Iris pigment epithelial cell (primary cell): ENCODE measurements around the gene PMF1.
A peak's percentile ranks its signal among the peaks of the same experiment; 100 is the strongest.

ENCODE experiments used
- DNase-seq: peaks from one replicate; pipeline ENCODE4 v3.0.0-alpha.2; 2011; ENCODE audit warnings: low read depth

Gene PMF1

GRCh38 chr1:156236164-156236563 lies 23.4 kb downstream of the PMF1 start:
- DNase-seq = no peak

GRCh38 chr1:156238248-156238647 lies 25.4 kb downstream of the PMF1 start:
- DNase-seq = no peak

GRCh38 chr1:156241311-156241811 lies 28.6 kb downstream of the PMF1 start:
- peak; percentile 44 for DNase-seq

DNA sequence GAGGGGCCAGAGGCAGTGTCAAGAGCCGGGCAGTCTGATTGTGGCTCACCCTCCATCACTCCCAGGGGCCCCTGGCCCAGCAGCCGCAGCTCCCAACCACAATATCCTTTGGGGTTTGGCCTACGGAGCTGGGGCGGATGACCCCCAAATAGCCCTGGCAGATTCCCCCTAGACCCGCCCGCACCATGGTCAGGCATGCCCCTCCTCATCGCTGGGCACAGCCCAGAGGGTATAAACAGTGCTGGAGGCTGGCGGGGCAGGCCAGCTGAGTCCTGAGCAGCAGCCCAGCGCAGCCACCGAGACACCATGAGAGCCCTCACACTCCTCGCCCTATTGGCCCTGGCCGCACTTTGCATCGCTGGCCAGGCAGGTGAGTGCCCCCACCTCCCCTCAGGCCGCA lies 29.1 kb downstream of the PMF1 start, which contains the start of gene BGLAP:
Gene BGLAP, plus strand, starts transcription at position 259 of the 400 bp plus-strand sequence. Its CDS starts 48 bp downstream, at position 307.
- no peak for DNase-seq

GRCh38 chr1:156242738-156243137 lies 29.9 kb downstream of the PMF1 start:
- no peak for DNase-seq

DNA sequence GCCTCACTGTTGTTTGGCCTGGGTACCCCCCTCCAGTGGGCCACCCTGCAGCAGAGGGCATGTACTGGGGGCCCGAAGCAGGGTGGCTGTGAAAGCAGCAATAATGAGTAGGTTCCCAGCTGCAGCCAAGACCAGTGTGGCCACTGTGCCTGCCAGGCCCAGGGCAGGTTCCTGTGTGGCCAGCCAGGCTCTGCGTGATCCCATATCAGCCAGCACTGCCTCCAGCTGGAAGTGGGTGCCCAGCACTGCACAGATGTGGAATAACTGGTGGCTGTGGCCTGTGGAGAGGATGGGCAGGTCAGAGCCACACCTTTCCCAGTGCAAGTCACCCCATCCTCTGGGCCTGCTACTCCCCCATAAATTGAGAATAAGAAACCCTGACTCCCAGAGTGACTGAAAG lies 31.3 kb downstream of the PMF1 start:
- DNase-seq = no peak

DNA sequence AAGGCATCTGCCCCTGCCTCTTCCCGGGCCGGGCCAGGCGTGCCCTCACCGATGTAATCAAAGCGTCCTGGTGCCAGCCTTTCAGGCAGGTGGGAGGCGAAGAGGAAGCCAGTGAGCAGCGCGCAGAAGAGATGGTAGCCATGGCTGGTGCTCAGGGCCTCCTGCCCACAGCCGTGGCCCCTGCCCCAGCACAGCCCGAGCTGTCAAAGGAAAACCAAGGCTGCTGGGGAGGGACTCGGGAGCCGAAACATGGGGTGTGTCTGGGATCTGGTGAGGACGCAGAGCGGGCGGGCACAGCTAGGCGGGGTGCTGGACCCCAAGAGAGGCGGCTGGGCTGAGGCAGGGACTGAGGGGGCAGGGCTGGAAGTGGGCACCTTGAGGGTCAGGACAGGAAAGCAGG lies 31.9 kb downstream of the PMF1 start:
- no peak for DNase-seq

GRCh38 chr1:156245451-156246232 lies 32.8 kb downstream of the PMF1 start:
- no peak for DNase-seq

- DNase-seq = no peak
These were observed 33.5 kb downstream of the PMF1 start for GRCh38 chr1:156246241-156246780.

GRCh38 chr1:156246781-156247459 lies 34.1 kb downstream of the PMF1 start:
- DNase-seq = no peak

DNA sequence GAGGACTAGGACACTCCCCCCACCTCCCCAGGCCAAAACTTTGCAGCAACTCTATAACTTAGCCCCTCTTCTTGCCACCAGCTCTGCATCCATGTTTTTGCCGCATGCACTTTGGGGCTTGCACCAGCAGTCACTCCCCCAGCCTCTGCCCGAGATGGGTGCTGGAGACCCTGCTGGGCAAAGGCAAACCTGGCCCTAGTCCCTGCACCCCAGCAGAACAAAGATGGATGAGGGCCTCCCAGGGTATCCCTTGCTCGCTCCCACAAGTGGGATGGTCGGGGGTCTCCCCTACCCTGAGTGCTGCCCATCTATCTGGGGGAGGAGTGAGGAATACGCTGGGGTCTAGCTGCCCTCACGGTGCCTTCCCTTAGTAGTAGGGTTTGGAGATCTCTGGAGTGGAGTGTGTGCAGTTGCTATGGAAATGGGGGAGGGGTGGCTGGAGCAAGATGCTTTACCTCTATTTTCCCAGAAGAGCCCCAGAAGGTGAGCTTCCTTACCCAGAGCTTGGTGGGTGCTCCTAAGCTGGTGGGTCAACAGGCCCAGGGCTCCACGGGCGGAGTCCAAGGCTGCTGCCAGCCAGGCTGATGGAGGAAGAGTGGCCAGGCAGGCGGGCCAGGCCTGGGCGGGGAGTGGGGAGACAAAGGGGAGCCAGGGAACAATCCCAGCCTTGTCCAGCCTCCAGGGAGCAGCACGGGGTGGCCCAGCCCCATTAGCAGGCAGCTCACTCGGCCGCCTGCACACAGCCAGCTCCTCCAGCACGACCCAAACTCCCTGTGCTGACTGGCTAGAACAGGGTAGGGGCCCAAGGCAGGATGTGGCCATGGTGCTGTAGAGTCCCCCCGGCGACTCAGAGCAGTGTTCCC lies 34.9 kb downstream of the PMF1 start, which contains the start of gene PAQR6:
Gene PAQR6, minus strand, starts transcription at position 597 of the 863 bp plus-strand sequence. CDS start 1,325 bp downstream, outside the sequence.
- no peak for DNase-seq

DNA sequence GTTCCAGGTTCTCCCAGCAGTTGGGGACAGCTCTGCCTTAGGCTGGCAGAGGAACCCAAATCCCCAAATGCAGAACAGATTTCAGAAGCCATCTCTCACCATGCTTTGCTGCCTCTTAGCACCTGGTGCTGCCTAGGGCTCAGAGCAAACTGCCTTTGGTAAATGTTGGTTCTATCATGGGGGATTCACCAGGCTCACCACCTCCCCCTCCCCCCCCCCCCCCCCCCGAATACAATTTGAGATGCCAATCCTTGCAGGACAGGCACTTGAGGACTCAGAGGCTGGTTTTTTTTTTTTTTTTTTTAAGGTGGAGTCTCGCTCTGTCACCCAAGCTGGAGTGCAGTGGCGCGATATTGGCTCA lies 35.5 kb downstream of the PMF1 start:
- no peak for DNase-seq

GRCh38 chr1:156249593-156249992 lies 36.8 kb downstream of the PMF1 start:
- DNase-seq = no peak

- no peak for DNase-seq
These were observed 38.7 kb downstream of the PMF1 start for GRCh38 chr1:156251527-156251926.

- no peak for DNase-seq
These were observed 40.8 kb downstream of the PMF1 start for GRCh38 chr1:156253634-156254033.

DNA sequence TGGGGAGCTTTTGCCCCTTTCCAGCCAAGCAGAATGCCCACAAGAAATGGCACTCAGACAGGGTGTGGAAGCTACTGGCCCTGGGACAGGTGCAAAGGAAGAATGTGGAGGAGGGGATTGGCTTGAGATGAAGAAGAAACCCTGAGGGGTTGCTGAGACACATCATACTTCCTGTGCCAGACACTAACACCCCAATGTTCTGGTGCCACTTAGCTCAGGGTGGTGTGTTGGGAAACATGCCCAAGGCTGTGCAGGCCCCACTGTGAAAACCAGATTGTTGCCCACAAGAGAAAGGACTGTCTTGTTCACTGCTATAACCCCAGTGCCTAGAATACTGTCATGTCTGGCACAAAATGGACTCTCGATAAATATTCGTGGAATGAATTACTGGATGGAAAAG lies 44.9 kb downstream of the PMF1 start:
- no peak for DNase-seq

DNA sequence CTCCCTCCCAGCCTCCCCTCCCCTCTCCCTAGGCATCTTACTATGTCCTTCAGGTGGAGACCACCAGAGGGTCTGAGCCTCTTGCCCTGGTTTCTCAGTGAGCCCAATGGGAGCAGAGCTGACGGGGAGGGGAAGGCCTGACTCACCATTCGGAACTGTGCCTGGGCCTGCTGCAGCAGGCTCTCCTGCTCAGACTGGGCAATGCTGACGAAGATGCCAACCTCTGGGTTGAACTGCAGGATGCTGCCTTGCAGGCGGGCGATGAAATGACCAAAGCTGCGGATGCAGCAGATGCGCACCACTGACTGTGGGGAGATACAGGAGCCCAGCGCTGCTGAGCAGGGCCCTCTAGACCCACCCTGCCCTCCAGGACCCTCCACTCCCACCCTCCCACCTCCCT lies 46.1 kb downstream of the PMF1 start:
- no peak for DNase-seq

DNA sequence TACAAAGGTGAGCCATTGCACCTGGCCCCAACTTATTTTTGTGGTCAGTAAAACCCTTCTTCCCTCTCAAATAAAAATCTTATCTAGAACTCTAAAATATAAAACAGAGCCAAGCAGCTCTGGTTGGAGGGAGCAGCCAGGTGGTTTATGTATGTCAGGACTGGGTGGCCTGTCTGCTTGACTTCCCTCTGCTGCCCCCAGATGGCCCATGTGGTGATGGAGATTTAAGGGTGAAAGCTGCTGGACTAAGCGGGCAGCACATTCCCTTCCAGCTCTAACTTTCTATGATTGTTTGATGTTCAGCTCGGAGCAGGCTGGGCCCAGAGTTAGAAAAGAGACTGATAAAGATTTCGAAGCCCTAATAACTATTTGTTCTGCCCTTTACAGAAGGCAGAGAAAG lies 47.0 kb downstream of the PMF1 start:
- DNase-seq = no peak

GRCh38 chr1:156260896-156261295 lies 48.1 kb downstream of the PMF1 start:
- no peak for DNase-seq

GRCh38 chr1:156262461-156263287 lies 49.9 kb downstream of the PMF1 start:
- peak; percentile 82 for DNase-seq

DNA sequence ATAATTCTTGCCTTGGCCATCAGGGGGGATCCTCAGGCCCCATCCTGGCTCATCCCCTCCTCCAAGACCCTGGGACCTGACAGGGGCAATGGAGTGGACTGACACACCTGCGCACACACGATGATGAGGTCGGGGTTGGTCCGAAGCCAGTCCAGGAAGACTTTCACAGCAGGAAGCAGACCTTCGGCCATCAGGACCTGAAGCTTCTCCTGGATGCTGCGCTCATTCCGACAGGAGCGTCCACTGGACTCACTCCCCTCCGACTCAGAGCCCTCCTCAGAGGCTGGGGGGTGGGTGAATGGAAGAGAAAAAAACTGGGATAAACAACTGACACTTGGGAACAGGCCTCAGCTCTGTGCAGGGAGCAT lies 50.5 kb downstream of the PMF1 start:
- DNase-seq = no peak
